ENCODE results near the gene TRPC1.

- TF ChIP-seq CTCF (IDR thresholded peaks at IDR 0.05; ENCODE audit: low read depth, low read length) (no peak), EZH2phosphoT487 (IDR thresholded peaks at IDR 0.05; ENCODE audit: low read depth) (no peak)
Measured at GRCh38 chr3:142746646-142747045, 22.8 kb downstream of the TRPC1 start.
